COLO829 (cell line): ENCODE measurements around the gene DCAF8.

Source experiments
- DNase-seq: peaks from one replicate; pipeline ENCODE4 v3.0.0; 2012; ENCODE audit warnings: low spot score

DCAF8 gene

GRCh38 chr1:160261556-160261892, 825 bp downstream of the DCAF8 start:
- DNase-seq: peak; percentile 68

GRCh38 chr1:160260406-160261382, 1.7 kb downstream of the DCAF8 start:
- DNase-seq: peak; percentile 58

- DNase-seq: no peak
Measured at GRCh38 chr1:160258177-160258798, 4.1 kb downstream of the DCAF8 start.

- no peak for DNase-seq
Measured at GRCh38 chr1:160257411-160258015, 4.8 kb downstream of the DCAF8 start.

- DNase-seq: peak; percentile 29
Measured at GRCh38 chr1:160256396-160257046, 5.8 kb downstream of the DCAF8 start.

GRCh38 chr1:160255781-160256300, 6.5 kb downstream of the DCAF8 start:
- DNase-seq: no peak

- peak; percentile 64 for DNase-seq
Measured at GRCh38 chr1:160251687-160252526, 10.4 kb downstream of the DCAF8 start.

- no peak for DNase-seq
Measured at GRCh38 chr1:160251011-160251410, 11.3 kb downstream of the DCAF8 start.

- no peak for DNase-seq
Measured at GRCh38 chr1:160247053-160247452, 15.3 kb downstream of the DCAF8 start.

GRCh38 chr1:160245434-160245833, 16.9 kb downstream of the DCAF8 start:
- DNase-seq: no peak

- no peak for DNase-seq
Measured at GRCh38 chr1:160244209-160244608, 18.1 kb downstream of the DCAF8 start.

GRCh38 chr1:160243767-160244166, 18.6 kb downstream of the DCAF8 start:
- DNase-seq: no peak

- DNase-seq: no peak
Measured at GRCh38 chr1:160239582-160240299, 22.6 kb downstream of the DCAF8 start.

- DNase-seq: no peak
Measured at GRCh38 chr1:160238408-160238807, 23.9 kb downstream of the DCAF8 start.

GRCh38 chr1:160237558-160237957, 24.8 kb downstream of the DCAF8 start:
- DNase-seq: no peak

- no peak for DNase-seq
Measured at GRCh38 chr1:160236806-160237205, 25.5 kb downstream of the DCAF8 start.

GRCh38 chr1:160232911-160233310, 29.4 kb downstream of the DCAF8 start:
- no peak for DNase-seq

GRCh38 chr1:160228431-160228830, 33.9 kb downstream of the DCAF8 start:
- DNase-seq: no peak

- no peak for DNase-seq
Measured at GRCh38 chr1:160227561-160227960, 34.8 kb downstream of the DCAF8 start.

GRCh38 chr1:160227034-160227433, 35.3 kb downstream of the DCAF8 start:
- no peak for DNase-seq

- no peak for DNase-seq
Measured at GRCh38 chr1:160226623-160227022, 35.7 kb downstream of the DCAF8 start.
